ENCODE measurements around the gene TLR10.
A peak's percentile ranks its signal among the peaks of the same experiment; 100 is the strongest.

TLR10 gene

DNA sequence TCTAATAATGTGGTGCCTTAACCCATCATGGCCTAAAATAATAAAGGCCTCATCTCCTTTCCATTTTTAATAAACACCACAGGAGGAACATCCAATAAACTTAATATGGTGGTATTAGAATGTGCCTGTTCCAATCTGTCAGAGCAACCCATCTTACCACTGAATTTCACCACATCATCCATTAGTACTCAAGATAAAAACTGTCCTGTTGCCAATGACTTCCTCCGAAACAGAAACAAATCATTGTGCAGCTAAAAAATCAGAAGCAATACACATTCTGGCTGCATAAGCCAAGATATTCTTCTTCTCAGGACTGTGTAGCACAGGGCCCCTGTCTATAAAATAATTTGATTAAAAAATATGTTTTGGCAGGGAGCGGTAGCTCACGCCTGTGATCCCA is 18.5 kb downstream of the TLR10 start:
- DNase-seq = no peak

DNA sequence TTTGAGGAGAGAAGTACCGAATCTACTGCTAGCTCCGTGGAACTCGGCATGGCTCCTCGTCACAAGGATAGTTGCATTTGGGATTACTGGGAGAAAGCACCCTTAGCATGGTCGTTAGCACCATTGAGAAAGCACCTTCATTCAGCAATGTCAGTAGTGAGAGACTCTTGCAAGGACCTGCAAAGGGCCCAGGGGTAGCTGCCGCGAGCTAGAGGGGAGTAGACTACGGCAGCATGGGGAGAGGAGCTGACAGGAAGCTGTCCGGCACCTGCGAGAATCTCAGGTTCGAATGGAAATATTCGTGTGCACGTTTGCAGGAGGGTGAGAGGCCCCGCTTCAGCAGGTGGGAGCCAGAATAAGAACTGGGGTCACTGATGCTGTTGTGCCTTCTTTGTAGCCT is 20.2 kb downstream of the TLR10 start:
- DNase-seq = no peak

DNA sequence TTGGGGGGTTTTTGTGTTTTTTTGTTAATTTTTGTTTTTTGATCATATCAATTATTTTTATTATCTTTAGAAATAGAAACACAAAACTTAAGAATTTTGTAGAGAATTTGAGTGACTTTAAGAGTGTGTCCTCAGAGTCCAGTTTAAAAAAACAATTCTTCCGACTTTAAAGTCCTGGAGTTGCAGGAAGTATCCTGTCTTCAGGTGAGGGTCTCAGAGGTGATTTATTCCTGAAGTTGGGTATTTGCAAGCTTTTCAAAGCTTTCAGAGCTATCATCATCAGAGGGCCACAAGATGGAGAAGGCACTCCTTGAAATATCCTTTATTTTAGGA is 23.0 kb downstream of the TLR10 start:
- no peak for DNase-seq

GRCh38 chr4:38759113-38759789 is 23.5 kb downstream of the TLR10 start:
- peak in 4 of 5 donors; percentile 24 to 57 (median 46) for DNase-seq

DNA sequence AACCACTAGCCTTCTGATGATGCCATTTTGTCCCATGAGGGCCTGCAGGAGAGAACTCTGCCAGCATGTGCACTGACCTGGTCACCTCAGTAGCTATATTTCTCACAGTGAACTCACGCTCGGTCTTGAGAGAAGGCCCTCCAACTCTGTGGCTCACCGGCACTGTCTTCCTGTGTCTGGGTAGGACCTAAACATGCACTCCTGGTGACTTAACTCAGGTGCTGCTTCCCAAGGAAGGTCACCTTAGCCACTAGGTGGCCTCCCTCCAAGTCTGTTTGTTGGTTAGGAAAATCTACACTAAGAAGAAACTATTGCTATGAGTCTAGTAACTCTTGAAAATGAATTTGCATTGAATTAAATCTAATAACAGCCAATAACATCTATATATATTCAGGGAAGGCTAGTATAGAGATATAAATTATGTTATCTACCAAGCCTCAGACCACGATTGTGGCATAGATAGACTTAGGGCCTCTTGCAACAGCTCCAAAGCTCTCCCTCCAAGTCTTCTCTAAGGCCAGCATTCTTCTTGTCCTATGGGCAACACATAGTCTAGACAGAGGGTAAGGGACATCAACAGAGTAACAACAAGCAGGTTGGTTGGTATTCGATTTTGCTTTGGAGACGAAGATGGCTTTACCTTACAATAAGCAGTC is 24.7 kb downstream of the TLR10 start:
- peak in 1 of 5 donors; percentile 30 for DNase-seq

DNA sequence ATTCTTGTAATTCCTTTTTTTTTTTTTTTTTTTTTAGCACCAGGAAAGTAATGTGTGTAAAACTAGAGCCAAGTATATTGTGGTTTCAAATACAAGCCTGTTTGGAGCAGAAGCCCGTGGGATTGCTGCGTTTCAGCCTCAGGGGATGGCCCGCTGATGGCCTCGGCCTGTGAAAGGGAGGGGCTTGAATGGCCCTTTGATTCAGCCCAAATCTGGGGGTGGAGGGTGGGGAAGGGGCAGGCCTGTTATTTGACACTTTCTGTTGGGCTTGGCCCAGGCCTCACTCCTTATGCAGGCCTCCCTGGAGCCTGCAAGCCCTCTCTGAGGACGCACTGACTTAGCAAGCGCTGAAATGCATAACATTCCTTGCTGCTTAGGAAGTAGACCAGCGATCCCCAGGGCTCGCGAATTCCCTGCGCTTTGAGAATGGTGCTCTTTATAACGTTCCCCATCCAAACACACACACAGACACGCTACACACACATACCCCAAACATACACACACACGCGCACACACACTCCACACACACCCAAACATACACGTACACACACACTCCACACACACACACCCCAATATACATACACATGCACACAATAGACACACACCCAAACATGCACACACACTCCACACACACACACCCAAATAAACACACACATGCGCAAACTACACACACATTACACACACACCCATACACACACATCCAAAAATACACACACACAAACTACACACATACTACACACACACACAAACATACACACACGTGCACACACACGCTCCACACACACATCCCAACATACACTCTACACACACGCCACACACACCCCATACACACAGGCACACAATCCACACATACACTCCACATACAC is 29.6 kb downstream of the TLR10 start:
- DNase-seq = no peak

DNA sequence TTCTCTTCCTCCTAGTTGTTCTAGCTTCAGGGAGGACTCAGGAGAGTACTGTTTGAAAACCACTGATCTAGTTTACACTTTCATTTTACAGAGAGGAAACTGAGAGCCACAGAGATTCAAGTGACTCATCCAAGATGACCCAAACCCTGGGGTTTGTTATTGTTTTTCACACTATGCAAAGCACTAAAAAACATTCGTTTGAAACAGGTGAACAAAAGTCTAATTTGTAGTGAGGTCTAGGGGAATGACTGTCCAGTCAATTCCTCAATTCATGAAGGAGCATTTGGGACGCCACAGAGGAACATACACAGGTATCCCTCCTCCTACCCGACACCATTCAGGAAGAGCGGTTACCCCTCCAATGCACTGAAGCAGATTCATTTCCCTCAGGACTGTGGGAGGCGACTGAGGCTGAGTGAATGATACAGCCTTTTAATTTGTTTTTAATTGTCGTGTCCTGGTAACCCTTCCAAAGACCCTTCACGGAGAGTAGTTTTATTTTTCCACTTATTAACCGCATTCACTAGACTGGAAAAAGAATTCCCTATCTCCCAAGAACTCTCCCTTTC is 30.3 kb downstream of the TLR10 start:
- DNase-seq = peak in 1 of 5 donors; percentile 71

GRCh38 chr4:38751341-38752010 is 31.3 kb downstream of the TLR10 start:
- no peak for DNase-seq

- DNase-seq = no peak
Observed at GRCh38 chr4:38749336-38749735, 33.5 kb downstream of the TLR10 start.

DNA sequence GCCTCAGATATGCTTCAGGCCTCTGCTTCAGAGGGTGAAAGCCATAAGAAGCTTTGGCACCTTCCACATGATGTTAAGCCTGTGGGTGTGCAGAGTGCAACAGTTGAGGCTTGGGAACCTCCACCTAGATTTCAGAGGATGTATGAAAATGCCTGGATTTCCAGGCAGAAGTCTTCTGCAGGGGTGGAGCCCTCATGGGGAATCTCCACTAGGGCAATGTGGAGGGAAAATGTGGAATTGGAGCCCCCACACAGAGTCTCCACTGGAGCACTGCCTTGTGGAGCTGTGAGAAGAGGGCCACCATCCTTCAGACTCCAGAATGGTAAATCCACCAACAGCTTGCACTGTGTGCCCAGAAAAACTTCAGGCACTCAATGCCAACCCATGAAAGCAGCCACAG is 35.2 kb downstream of the TLR10 start:
- no peak for DNase-seq

DNA sequence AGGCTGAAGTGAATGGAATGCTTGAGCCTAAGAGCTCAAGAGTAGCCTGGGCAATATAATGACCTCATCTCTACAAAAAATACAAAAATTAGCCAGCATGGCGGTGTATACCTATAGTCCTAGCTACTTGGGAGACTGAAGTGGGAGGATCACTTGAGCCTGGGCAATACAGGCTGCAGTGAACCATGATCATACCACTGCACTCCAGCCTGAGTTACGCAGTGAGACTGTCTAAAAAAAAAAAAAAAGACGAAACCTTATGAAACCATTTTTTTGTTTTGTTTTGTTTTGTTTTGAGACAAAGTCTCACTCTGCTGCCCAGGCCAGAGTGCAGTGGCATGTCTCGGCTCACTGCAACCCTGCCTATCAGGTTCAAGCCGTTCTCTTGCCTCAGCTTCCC is 36.9 kb downstream of the TLR10 start:
- DNase-seq = no peak

GRCh38 chr4:38743866-38744265 is 38.9 kb downstream of the TLR10 start:
- DNase-seq = no peak

- DNase-seq = no peak
Observed at GRCh38 chr4:38740303-38740702, 42.5 kb downstream of the TLR10 start.

DNA sequence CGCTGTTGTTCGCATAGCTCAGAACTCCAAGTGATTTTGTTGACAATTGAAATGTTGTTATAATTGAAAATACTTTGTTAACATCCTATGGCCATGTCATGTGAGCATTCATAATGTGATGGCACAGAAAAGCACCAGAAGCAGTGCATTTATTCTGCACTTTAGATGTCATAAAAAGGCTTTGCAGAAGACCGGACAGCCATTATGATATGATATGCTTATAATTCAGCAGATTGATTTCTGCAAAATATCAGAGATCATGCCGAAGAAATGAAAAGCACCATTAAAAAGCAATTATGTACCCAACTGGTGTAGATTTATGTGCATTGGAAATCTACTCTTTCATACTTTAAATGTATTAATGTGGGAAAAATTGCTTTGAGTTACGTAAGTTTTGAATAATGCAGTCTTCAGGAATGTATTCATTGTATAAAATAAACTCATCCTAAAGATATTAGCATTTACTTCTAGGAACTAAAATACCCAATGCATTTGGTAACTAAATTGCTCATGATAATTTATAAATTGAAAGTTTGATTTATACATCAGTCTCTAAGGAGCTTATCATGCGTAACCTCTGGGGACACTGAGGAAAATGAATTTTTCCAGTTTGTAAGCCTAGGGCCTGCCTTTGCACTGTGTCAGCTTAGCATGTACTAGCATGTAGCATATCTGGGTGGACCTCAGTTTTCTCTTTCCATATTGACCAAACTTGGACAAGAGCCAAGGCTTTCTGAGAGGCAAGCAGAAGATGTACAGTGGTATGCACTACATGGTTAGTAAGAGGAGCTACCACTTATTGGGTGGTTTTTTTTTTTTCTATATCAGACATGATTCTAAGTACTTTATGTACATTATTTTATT is 43.6 kb downstream of the TLR10 start:
- no peak for DNase-seq

DNA sequence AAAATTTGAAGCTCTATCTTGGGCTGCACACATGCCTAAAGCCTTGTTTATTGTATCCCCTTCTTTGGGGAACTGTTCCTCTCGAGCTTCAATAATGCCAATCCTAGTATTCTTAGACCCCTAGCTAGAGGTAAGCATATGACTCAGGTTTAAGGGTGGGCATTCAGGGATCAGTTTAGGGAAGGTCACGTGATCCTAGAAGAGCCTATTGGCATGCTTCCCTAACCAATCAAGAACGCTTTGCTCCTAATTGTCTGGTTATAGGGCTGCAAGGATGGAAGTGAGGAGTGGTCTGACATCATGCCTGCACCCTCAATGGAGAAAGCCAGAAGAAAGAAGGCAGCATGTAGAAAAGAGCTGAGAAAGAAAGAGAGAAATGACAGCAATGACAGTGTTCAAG is 46.9 kb downstream of the TLR10 start:
- no peak for DNase-seq

DNA sequence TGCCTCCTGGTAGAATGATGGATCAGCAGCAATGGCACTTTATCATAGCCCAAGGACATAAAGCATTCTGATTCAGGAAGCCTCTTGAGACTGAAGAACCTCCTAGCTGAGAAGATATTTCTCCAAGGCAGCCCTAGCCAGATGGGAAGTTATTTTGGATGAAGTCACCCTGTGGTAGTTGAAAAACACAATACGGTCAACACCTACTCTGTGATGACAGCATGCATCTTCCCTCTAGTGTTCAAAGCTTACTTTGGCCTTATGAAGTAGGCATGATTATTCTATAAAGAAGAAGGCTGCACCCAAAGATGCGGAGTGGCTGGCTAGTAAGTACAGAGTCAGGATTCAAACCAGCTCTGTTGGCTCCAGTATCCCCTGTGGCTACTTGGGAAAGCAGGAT is 47.9 kb downstream of the TLR10 start:
- DNase-seq = no peak

GRCh38 chr4:38734446-38734845 is 48.3 kb downstream of the TLR10 start:
- DNase-seq = no peak

GRCh38 chr4:38733663-38734062 is 49.1 kb downstream of the TLR10 start:
- no peak for DNase-seq

DNA sequence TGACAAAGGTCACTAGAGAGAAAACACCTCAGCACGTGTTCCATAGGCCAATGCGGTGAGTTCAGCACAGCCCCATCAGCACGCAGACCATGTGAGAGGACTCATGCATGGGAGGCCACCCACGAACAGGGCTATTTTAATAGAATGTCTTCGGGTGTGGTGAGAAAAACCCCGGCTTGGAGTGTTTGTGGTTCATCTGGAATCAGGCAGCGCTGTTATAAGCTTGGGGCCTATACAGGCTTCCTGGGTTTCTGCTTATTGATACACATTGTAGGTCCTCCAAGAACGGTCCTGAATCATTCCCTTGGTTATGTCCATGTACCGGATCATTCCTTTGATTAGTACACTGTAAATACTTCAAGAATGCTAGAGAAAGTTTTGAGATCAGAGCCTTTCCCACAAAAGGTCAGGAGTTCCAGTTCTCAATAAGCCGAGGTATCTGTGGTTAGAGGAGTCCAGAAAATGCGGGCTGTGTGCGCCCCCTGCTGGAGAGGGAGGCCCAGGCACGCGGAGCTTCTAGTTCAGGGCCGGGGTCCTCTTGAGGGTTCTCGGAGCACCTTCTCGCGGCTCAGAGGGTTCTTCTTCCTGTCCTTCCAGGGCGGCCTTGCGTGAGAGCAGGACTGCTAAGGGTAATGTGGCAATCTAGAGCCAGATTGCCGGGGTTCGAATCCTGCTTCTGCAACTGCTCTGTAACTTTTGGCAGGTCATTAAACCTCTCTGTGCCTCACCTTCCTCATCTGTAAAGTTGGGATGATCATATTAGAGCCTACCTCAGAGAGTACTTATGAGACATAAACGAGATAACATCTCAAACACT is 51.8 kb downstream of the TLR10 start:
- DNase-seq = peak; percentile 51 to 81 (median 69)

- no peak for DNase-seq
Observed at GRCh38 chr4:38730493-38730829, 52.3 kb downstream of the TLR10 start.

DNA sequence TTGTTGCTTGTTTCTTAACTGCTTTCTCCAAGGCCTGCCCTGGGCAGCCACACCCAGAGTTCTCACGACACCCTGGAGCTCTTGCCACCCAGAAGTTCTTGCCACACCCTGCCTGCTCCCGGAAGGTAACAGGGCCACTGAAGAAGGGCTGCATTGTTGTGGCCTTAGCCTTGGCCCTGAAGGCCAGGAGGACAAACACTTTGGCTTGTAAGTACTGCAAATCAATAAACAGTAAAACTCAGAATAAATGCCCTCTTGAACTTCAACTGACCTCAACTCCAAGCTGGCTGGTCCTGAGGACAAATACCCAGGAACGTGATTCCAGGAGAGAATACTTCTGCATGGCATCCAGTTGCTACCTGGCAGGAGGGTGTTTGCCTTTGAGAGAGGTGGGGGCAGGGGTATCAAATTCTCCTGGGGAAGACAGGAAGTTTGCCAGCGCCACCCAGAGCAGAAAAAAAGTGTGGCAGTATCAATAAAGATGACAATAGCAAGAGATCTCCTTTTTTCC is 54.1 kb downstream of the TLR10 start:
- DNase-seq = peak in 1 of 5 donors; percentile 20

Measured in T-helper 1 cell (primary cell).